Fibroblast of skin of left biceps (primary cell): ENCODE results near the gene PQBP1.

Experiments used
- DNase-seq, 2 experiments: peaks; one replicate each; pipeline ENCODE4 v3.0.0-alpha.2; 2013; ENCODE audit warnings: low read depth in 2 of 2

The PQBP1 gene

GRCh38 chrX:48923771-48924170 lies 26.0 kb downstream of the PQBP1 start:
- DNase-seq, result no peak

- DNase-seq, result no peak
Observed at GRCh38 chrX:48924270-48924669, 26.5 kb downstream of the PQBP1 start.

- DNase-seq, result no peak
Observed at GRCh38 chrX:48927123-48927522, 29.4 kb downstream of the PQBP1 start.

GRCh38 chrX:48927736-48928382 lies 30.1 kb downstream of the PQBP1 start:
- DNase-seq, result no peak

- no peak for DNase-seq
Observed at GRCh38 chrX:48933757-48934156, 36.0 kb downstream of the PQBP1 start.

- DNase-seq, result no peak
Observed at GRCh38 chrX:48934581-48935300, 37.0 kb downstream of the PQBP1 start.

GRCh38 chrX:48935301-48935670 lies 37.6 kb downstream of the PQBP1 start:
- no peak for DNase-seq

- DNase-seq, result no peak
Observed at GRCh38 chrX:48936429-48937053, 38.8 kb downstream of the PQBP1 start.

GRCh38 chrX:48937054-48937907 lies 39.6 kb downstream of the PQBP1 start:
- no peak for DNase-seq

- no peak for DNase-seq
Observed at GRCh38 chrX:48938721-48939425, 41.1 kb downstream of the PQBP1 start.

GRCh38 chrX:48939524-48940228 lies 41.9 kb downstream of the PQBP1 start:
- no peak for DNase-seq

- no peak for DNase-seq
Observed at GRCh38 chrX:48940404-48940955, 42.8 kb downstream of the PQBP1 start.

GRCh38 chrX:48942895-48943294 lies 45.2 kb downstream of the PQBP1 start:
- DNase-seq, result no peak

GRCh38 chrX:48945517-48946348 lies 48.0 kb downstream of the PQBP1 start:
- DNase-seq, result peak in 1 of 2 experiments; percentile 1

GRCh38 chrX:48948589-48948988 lies 50.9 kb downstream of the PQBP1 start:
- DNase-seq, result no peak
